Stimulated activated CD4-positive, alpha-beta T cell treated with anti-CD3 and anti-CD28 coated beads, TNF-alpha, amount 100 ng/mL, for 1 hour (primary cell): ENCODE results near the gene DCST1.
"Not testable (repeated sequence)": the region's sequence is repeated elsewhere in the genome, so short reads cannot be mapped to it uniquely, and the experiment has no call there.

ENCODE experiments used
- DNase-seq, 3 donors: peaks; one replicate each; pipeline ENCODE4 v3.0.0-alpha.2; 2020; ENCODE audit warnings: low read depth in 3 of 3, low spot score in 1 of 3

DCST1 gene

GRCh38 chr1:155033524-155033923 is at the start of gene DCST1, which contains the start of gene DCST2:
Gene DCST1, plus strand, starts transcription at chr1:155033824. Its CDS starts 213 bp downstream, at chr1:155034037.
Gene DCST2, minus strand, starts transcription at chr1:155033781. Its CDS starts 80 bp downstream, at chr1:155033701.
- DNase-seq = no peak

- not testable (repeated sequence) for DNase-seq
These were observed 46.9 kb upstream of the DCST1 start for GRCh38 chr1:154986736-154987135.

- no peak for DNase-seq
These were observed 46.3 kb upstream of the DCST1 start for GRCh38 chr1:154987326-154987725.

GRCh38 chr1:154988058-154988954 is 45.3 kb upstream of the DCST1 start:
- no peak for DNase-seq

- DNase-seq = no peak
These were observed 44.3 kb upstream of the DCST1 start for GRCh38 chr1:154989195-154989860.

GRCh38 chr1:154990276-154990675 is 43.3 kb upstream of the DCST1 start:
- no peak for DNase-seq

GRCh38 chr1:154992721-154993571 is 40.7 kb upstream of the DCST1 start:
- no peak for DNase-seq

GRCh38 chr1:154993572-154994268 is 39.9 kb upstream of the DCST1 start, which contains the start of gene LENEP:
Gene LENEP, plus strand, starts transcription at chr1:154993586. Its CDS starts 22 bp downstream, at chr1:154993608.
- no peak for DNase-seq

- no peak for DNase-seq
These were observed 39.4 kb upstream of the DCST1 start for GRCh38 chr1:154994269-154994587.

- no peak for DNase-seq
These were observed 39.0 kb upstream of the DCST1 start for GRCh38 chr1:154994591-154994990.

GRCh38 chr1:154995301-154995983 is 38.2 kb upstream of the DCST1 start:
- DNase-seq = not testable (repeated sequence)

GRCh38 chr1:154996966-154997701 is 36.5 kb upstream of the DCST1 start:
- DNase-seq = no peak

- DNase-seq = no peak
These were observed 35.3 kb upstream of the DCST1 start for GRCh38 chr1:154998201-154998780.

GRCh38 chr1:154998818-154999570 is 34.6 kb upstream of the DCST1 start:
- DNase-seq = peak in 1 of 3 donors; percentile 63

GRCh38 chr1:154999571-155000410 is 33.8 kb upstream of the DCST1 start:
- DNase-seq = peak in 1 of 3 donors; percentile 61

- no peak for DNase-seq
These were observed 33.3 kb upstream of the DCST1 start for GRCh38 chr1:155000411-155000725.

GRCh38 chr1:155000726-155001424 is 32.7 kb upstream of the DCST1 start:
- DNase-seq = peak; percentile 45 to 64 (median 54)
